HG03354 (cell line): ENCODE data around the gene GUCY1B1.
"Not testable (repeated sequence)": the region's sequence is repeated elsewhere in the genome, so short reads cannot be mapped to it uniquely, and the experiment has no call there.

Source experiments
- ATAC-seq: cut with Tn5 transposase; IDR thresholded peaks from one replicate; pipeline ENCODE4 v1.9.1; 2021; ENCODE audit warnings: mild to moderate bottlenecking; ENCODE audit not compliant: unreplicated experiment, poor library complexity, severe bottlenecking

The GUCY1B1 gene

GRCh38 chr4:155789982-155790381 lies 31.2 kb downstream of the GUCY1B1 start:
- no peak for ATAC-seq

DNA sequence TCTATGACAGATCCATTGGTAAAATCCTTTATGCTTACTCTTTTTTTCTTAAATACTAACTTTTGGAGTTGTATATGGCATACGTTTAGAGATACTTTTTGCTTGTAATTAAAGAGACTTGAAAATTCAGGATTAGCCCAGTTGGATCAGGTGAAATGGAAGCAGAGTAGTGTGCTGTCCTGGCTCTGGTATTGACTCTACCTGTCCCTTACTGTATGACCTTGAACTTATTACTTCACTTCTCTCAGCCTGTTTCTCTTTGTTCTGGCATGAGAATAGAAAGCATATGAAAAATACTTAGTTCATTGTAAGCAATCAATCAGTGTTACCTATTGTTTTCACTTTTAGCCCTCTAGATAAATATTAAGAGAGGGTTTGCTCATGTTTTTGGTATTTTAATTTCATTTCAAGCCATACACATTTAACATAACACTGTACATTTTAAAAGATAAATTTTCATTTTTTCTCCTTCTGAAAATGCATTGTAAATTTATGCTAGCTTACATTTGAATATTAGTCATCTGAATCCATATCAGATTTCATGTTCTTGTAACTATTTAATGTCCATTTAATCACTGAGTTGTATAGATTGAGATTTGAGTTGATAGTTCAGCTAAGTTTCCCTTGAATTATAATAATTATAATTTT lies 35.9 kb downstream of the GUCY1B1 start:
- no peak for ATAC-seq

GRCh38 chr4:155795991-155796390 lies 37.2 kb downstream of the GUCY1B1 start:
- peak; percentile 93 for ATAC-seq

GRCh38 chr4:155797581-155797980 lies 38.8 kb downstream of the GUCY1B1 start:
- not testable (repeated sequence) for ATAC-seq

GRCh38 chr4:155799116-155799793 lies 40.4 kb downstream of the GUCY1B1 start:
- no peak for ATAC-seq

DNA sequence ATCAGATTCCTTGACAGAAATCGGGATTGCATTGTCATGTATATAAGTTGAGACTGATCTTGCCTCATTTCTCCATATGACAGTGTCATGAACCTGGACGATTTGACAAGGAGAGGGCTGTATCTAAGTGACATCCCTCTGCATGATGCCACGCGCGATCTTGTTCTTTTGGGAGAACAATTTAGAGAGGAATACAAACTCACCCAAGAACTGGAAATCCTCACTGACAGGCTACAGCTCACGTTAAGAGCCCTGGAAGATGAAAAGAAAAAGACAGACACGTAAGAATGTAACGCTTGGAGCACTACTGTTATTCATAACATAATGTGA lies 40.9 kb downstream of the GUCY1B1 start:
- no peak for ATAC-seq

GRCh38 chr4:155800685-155801343 lies 42.0 kb downstream of the GUCY1B1 start:
- ATAC-seq: no peak

DNA sequence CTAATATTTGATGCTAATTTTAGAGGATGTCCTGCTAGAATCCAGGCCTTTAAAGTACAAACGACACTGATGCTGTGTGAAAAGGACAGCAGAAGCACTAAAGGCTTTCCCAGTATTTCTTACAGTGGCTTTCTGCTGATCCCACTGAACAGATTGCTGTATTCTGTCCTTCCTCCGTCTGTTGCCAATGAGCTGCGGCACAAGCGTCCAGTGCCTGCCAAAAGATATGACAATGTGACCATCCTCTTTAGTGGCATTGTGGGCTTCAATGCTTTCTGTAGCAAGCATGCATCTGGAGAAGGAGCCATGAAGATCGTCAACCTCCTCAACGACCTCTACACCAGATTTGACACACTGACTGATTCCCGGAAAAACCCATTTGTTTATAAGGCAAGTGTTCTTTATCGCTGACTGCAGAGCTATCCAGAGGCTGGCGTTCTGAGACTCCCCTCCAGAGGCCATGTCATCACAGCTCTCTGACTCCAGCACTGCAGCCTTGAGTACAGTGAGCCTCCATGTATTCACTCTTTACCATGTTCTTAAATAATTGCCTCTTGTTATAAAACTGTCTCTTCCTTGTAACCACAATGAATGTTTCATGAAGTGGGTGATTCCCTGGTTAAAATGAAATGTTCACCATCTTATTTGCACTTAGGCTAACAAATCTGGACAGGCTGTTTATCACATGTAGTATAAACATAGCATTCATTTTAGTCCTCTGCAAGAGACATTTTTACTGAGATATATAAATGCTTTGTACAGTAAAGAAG lies 43.6 kb downstream of the GUCY1B1 start:
- ATAC-seq: no peak

- no peak for ATAC-seq
Observed at GRCh38 chr4:155805016-155805415, 46.2 kb downstream of the GUCY1B1 start.

DNA sequence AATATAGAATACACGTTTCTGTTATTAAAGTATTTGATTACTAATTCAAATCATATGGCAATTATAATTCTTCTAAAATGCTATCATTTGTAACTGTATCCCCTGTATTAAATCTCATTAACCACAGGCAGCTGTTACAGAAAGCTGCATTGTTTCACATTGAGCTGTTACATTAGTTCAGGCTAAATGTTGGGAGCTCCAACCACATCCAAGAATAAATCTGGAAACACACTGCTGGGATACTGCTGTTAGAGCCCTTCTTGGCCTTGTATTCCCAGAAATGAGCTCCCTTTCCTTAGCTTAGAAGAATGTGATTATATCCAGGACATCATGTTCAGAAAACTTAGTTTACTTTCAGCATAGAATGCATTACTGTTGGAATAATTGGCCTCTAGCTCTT lies 48.2 kb downstream of the GUCY1B1 start:
- no peak for ATAC-seq

DNA sequence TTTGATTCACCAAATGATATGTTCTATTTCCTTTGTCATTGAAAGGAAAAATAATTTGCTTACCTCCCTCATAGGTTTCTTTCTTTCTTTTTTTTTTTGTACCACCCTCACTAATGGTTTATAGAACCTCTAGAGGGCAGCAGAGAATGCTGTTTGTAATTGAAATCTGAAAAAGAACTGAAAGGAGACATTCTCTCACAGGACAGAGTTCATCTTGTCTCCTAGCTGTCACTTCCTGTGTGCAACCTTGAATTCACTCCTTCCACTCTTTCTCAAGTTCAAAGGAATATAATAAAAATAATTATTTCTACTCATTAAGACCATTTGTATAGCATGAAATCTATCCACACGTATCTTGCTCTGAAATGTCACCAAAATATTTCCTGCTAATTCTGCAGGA lies 51.0 kb downstream of the GUCY1B1 start:
- ATAC-seq: peak; percentile 98

DNA sequence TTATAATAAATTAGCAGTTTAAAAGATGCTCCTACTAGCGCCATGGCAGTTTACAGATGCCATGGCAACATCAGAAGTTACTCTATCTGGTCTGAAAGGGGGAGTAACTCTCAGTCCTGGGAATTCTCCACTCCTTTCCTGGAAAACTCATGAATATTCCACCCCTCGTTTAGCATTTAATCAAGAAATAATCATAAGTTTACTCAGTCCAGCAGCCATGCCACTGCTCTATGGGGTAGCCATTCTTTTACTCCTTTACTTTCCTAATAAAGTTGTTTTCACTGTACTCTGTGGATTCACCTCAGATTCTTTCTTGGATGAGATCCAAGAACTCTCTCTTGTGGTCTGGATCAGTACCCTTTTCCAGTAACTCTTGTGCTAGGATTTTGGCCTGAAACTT lies 52.3 kb downstream of the GUCY1B1 start:
- ATAC-seq: no peak

DNA sequence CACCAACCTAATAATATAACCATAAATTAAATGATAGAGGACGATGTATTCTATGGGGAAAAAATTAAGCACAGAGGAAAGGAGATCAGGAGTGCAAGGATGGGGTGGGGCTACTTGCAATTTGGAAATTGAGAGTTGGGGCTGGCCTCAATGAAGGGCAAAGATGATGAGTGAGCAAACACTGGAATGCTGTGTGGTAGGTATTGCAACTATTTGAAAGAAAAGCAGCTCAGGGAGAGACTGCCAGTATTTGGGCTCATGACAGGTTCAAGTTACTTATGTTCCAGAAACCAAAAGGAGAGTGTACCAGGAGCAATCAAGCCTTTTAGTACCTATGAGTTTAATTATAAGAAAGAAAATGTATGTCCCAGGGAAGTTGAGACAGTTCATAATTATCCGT lies 59.8 kb downstream of the GUCY1B1 start:
- no peak for ATAC-seq

DNA sequence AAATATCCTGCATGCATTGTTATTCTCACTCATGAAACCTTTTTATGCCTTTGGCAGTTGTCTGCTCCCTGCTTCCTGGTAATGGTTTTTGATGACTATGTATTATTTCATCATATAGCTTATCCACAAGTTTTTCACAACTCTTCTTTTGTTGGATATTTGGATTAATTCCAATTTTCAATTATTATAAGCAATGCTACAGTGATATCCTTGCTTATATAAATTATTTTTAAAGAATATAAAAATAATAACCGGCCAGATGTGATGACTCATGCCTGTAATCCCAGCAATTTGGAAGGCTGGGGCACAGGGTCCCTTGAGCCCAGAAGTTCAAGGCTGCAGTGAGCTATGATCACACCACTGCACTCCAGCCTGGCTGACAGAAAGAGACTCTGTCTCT lies 60.2 kb downstream of the GUCY1B1 start:
- no peak for ATAC-seq

- no peak for ATAC-seq
Observed at GRCh38 chr4:155820887-155821518, 62.2 kb downstream of the GUCY1B1 start.

- peak; percentile 53 for ATAC-seq
Observed at GRCh38 chr4:155822572-155822971, 63.8 kb downstream of the GUCY1B1 start.

GRCh38 chr4:155828628-155829027 lies 69.8 kb downstream of the GUCY1B1 start:
- no peak for ATAC-seq

GRCh38 chr4:155832664-155833063 lies 73.8 kb downstream of the GUCY1B1 start:
- no peak for ATAC-seq

- peak; percentile 52 for ATAC-seq
Observed at GRCh38 chr4:155837203-155837796, 78.5 kb downstream of the GUCY1B1 start.

DNA sequence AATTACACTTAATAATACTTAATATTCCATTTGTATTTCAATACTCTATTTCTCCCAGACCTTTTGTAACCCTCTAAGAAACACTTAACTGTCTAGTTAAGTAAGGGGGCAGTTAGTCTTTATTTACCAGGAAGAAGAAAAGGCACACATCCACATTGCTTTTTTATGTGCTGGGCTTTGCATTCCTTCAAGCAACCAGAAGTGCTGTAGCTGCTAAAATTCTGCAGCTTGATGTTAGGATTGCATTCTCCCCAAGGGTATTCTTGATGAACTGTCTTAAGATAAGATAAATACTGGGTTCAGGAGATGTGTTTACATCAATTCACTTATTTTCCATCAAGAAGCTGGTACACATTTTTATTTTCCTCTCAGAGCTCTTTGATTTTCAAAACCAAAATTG lies 83.3 kb downstream of the GUCY1B1 start:
- ATAC-seq: no peak
